NCI-H2107 treated with DMSO at 0.1 percent for 48 hours (cell line): Measurements from ENCODE around the gene AAMP.

ENCODE experiments used
- DNase-seq: peaks from one replicate; lab custom pipeline; 2025; ENCODE audit not compliant: unreplicated experiment; lab: John Stamatoyannopoulos, UW

The AAMP gene

GRCh38 chr2:218294430-218295022 is 24.6 kb upstream of the AAMP start:
- DNase-seq: no peak

- no peak for DNase-seq
Measured at GRCh38 chr2:218293715-218294429, 23.9 kb upstream of the AAMP start.

GRCh38 chr2:218292048-218293014 is 22.4 kb upstream of the AAMP start, which contains the start of gene TMBIM1:
Gene TMBIM1, minus strand, starts transcription at chr2:218292503. Its CDS starts 10,362 bp downstream, at chr2:218282141.
- DNase-seq: no peak

GRCh38 chr2:218291318-218292047 is 21.5 kb upstream of the AAMP start:
- DNase-seq: no peak

- DNase-seq: peak; percentile 71
Measured at GRCh38 chr2:218290316-218291261, 20.7 kb upstream of the AAMP start.

- DNase-seq: no peak
Measured at GRCh38 chr2:218289639-218290315, 19.8 kb upstream of the AAMP start.

GRCh38 chr2:218286570-218287459 is 16.9 kb upstream of the AAMP start:
- DNase-seq: no peak

- DNase-seq: no peak
Measured at GRCh38 chr2:218285604-218286003, 15.7 kb upstream of the AAMP start.

GRCh38 chr2:218284106-218284811 is 14.3 kb upstream of the AAMP start:
- no peak for DNase-seq

GRCh38 chr2:218282173-218282991 is 12.4 kb upstream of the AAMP start:
- DNase-seq: no peak

- DNase-seq: no peak
Measured at GRCh38 chr2:218281449-218281848, 11.5 kb upstream of the AAMP start.

- no peak for DNase-seq
Measured at GRCh38 chr2:218280260-218280870, 10.4 kb upstream of the AAMP start.

GRCh38 chr2:218278531-218279360 is 8.8 kb upstream of the AAMP start:
- DNase-seq: no peak

GRCh38 chr2:218277921-218278320 is 8.0 kb upstream of the AAMP start:
- no peak for DNase-seq

- DNase-seq: no peak
Measured at GRCh38 chr2:218276986-218277755, 7.2 kb upstream of the AAMP start.
